Tibial artery (tissue), 4 donors: Measurements from ENCODE around the gene LTBP2.

Source experiments
- DNase-seq, 2 donors: peaks; one replicate each; pipeline ENCODE4 v3.0.0-alpha.2; 2019
- H3K27ac ChIP-seq, 2 donors: fragments of 200-600 bp; sonication (generic) in 1 of 2; 1 replicate in 1 of 2; 2 replicates in 1 of 2; pipeline ENCODE4 v1.5.1; 2018 to 2019; ENCODE audit warnings: mild to moderate bottlenecking in 1 of 2
- H3K27me3 ChIP-seq, 2 donors: fragments of 200-600 bp; sonication (generic) in 1 of 2; one replicate each; pipeline versions ENCODE4 v1.5.1 to v1.6.0; 2016 to 2019
- H3K36me3 ChIP-seq, 3 donors: fragments of 200-600 bp; sonication (generic) in 2 of 3; one replicate each; pipeline ENCODE4 v1.5.1; 2016 to 2019; ENCODE audit warnings: mild to moderate bottlenecking in 2 of 3
- H3K4me1 ChIP-seq, 4 donors: fragments of 200-600 bp; sonication (generic) in 2 of 4; 1 replicate in 3 of 4; 2 replicates in 1 of 4; pipeline ENCODE4 v1.5.1; 2016 to 2019
- H3K4me3 ChIP-seq, 2 donors: fragments of 200-600 bp; sonication (generic) in 1 of 2; 1 replicate in 1 of 2; 2 replicates in 1 of 2; pipeline ENCODE4 v1.5.1; 2018 to 2019; ENCODE audit warnings: mild to moderate bottlenecking in 2 of 2
- H3K9me3 ChIP-seq, 3 donors: fragments of 200-600 bp; sonication (generic) in 1 of 3; one replicate each; pipeline ENCODE4 v1.5.1; 2016 to 2019
- intact Hi-C: fragments of 100-400 bp; cut with DNase I; formaldehyde crosslinking; loops from one replicate; pipeline ENCODE4 v1.15.0; 2023; ENCODE audit warnings: low total_unique reads
- TF ChIP-seq, protein P1 (sequence below), 2 experiments: fragments of 200-600 bp in 1 of 2; fragments of 450-650 bp in 1 of 2; IDR thresholded peaks; one replicate each; pipeline ENCODE4 v1.5.1; 2017 to 2019; ENCODE audit warnings: antibody characterized with exemption in 2 of 2, mild to moderate bottlenecking in 1 of 2, moderate library complexity in 1 of 2

LTBP2 gene

DNA sequence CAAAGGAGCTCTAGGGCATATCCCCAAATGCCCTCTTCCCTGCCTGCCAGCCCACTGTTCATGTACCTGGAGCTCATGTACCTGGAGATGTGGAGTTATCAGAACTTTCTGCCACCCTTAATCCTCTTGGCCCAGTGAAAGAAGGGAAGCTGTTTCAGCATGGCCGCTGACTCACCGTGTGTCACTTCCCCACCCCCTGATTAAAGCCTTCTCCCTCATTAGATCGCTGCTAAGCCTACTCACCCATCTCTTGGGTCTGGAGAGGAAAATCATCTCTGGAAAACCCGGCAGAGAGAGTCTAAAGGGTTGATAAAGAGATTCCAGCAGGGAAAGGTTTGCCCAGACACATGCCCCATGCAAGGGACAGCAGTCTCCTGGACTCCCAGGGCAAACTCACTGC, 4.5 kb upstream of the LTBP2 start:
- DNase-seq = peak in 1 of 2 donors; percentile 70
- peak overlapping the region; percentile 67 to 72 for H3K27ac ChIP-seq

DNA sequence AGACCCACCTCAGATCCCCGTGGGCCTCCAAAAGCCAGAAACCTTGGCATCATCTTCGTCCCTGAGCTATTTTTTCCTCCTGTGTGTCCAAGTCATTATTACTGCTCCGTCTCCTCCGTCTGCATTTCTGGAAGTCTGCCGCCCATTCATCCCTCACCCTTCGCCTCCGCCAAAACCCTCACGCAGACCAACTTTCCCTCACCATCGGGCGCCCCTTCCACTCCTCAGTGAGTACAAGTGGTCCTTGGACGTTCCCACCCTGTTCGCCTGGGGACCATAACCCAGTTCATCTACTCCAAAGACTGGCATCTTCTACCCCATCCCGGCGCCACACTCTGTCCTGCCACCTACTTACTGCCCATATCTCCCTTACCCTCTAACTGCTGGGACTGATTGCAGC, 3.7 kb upstream of the LTBP2 start:
- Histone ChIP-seq H3K27ac (peak overlapping the region; percentile 67 to 72), H3K9me3 (no peaks in the 10 kb centered on the region), H3K27me3 (no peaks in the 10 kb centered on the region), H3K36me3 (no peaks in the 10 kb centered on the region), H3K4me1 (peaks cover 5 to 82% (median 60%) of the 10 kb centered on the region in 4 donors), H3K4me3 (peak overlapping the region in 1 of 2 donors; percentile 14)
- intact Hi-C loops = no loop called here
- TF ChIP-seq, protein P1, sequence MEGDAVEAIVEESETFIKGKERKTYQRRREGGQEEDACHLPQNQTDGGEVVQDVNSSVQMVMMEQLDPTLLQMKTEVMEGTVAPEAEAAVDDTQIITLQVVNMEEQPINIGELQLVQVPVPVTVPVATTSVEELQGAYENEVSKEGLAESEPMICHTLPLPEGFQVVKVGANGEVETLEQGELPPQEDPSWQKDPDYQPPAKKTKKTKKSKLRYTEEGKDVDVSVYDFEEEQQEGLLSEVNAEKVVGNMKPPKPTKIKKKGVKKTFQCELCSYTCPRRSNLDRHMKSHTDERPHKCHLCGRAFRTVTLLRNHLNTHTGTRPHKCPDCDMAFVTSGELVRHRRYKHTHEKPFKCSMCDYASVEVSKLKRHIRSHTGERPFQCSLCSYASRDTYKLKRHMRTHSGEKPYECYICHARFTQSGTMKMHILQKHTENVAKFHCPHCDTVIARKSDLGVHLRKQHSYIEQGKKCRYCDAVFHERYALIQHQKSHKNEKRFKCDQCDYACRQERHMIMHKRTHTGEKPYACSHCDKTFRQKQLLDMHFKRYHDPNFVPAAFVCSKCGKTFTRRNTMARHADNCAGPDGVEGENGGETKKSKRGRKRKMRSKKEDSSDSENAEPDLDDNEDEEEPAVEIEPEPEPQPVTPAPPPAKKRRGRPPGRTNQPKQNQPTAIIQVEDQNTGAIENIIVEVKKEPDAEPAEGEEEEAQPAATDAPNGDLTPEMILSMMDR (IDR thresholded peaks at IDR 0.05) = no peak
- DNase-seq = peak in 1 of 2 donors; percentile 74

More for the DNA sequence above, 4.5 kb upstream of the LTBP2 start:
- Histone ChIP-seq H3K27me3 (no peaks in the 10 kb centered on the region), H3K4me3 (no peak overlapping the region), H3K4me1 (peaks cover 5 to 84% (median 62%) of the 10 kb centered on the region in 4 donors), H3K36me3 (no peaks in the 10 kb centered on the region), H3K9me3 (no peaks in the 10 kb centered on the region)
- TF ChIP-seq, protein P1 (IDR thresholded peaks at IDR 0.05) = no peak
- intact Hi-C loops = no loop called here

DNA sequence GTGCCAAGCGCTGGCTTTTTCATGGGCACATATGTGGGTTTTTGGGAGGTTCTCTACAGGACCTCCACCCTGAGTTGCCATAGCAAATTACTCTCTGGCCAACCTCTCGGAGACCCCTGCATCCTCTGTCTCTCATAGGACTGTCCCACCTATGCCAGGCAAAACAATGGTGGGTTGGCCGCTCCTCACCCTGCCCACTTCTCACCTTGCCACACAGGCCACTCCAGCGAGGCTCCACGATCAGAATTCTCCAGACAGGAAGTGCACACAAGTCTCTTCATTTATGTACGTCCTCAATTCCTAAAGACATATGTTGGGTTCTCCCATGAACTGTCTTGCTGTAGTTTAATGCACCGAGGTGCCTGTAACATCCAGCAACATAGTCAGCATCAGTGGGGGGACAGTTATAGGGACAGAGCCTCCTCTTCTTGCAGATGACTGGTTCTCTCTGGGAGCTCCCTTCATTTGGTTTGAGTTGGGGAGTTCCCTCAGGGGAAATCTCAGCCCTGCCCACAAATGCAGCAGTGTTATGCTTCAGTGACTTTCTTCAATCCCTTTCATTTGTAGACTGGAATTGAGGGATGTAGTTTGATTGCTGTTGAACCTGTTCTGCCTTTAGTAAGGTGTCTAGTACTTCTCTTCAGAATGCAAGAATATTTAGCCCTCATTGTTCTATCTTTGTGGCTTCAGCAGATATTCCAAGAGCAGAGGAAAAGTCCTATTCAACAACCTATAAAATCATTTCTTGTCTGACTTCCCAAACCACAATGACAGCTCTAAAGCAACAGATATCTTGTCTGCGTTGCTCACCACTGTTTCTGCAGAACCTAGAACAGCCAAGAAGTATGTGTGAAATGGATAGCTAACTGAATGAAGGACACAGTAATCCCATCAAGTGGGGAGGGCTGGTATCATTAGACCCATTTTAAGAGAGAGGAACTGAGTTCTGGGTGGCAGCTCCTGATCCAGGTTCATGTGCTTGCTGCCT, 2.8 kb upstream of the LTBP2 start:
- no peaks in the 10 kb centered on the region for H3K27me3 ChIP-seq
- no peak for DNase-seq
- H3K9me3 ChIP-seq = no peaks in the 10 kb centered on the region
- H3K27ac ChIP-seq = peak overlapping the region; percentile 67 to 72
- intact Hi-C loops = loop anchor here (5.0 kb wide), 3 partner anchors 113 to 253 kb away; no protein-coding TSS in a partner anchor
- TF ChIP-seq, protein P1 (IDR thresholded peaks at IDR 0.05) = no peak
- H3K36me3 ChIP-seq = no peaks in the 10 kb centered on the region
- peaks cover 5 to 82% (median 55%) of the 10 kb centered on the region in 4 donors for H3K4me1 ChIP-seq
- no peak overlapping the region for H3K4me3 ChIP-seq

DNA sequence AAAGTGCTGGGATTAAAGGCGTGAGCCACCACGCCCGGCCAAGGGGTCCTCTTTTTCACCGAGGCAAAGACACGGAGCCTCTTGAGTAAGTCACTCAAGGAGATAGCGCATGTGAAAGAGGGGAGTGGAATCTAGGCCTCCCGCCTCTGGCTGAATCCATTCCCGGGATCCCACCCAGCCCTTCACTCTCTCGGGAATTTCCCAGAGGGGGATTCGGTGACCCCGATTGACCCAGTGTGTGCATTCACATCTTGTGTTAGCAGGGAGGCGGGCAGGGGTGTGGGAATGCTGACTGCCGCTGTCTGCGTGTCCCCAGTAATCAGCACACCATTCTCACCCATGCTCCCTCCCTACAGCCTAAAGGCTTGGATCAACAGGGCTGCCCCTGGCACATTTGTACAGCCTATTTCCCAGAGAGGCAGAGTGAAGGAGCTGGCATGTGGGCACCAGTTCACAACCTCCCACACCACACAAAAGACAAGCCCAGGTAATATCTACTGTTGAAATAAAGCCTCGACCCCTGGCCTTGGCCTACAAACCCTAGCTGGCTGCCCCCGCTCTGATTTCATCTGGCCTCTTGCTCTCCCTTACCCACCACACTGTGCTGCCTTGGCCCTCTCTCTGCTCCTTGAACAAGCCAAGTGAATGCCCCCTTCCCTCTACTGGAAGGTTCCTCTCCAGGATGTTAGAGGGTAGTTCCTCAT, 1.3 kb upstream of the LTBP2 start:
- Histone ChIP-seq H3K27ac (peak overlapping the region; percentile 67 to 72), H3K4me1 (peaks cover 0 to 76% (median 51%) of the 10 kb centered on the region in 4 donors), H3K4me3 (peak overlapping the region; percentile 60 to 77), H3K27me3 (no peaks in the 10 kb centered on the region), H3K36me3 (no peaks in the 10 kb centered on the region), H3K9me3 (no peaks in the 10 kb centered on the region)
- TF ChIP-seq, protein P1 (IDR thresholded peaks at IDR 0.05) = no peak
- intact Hi-C loops = loop anchor here (5.0 kb wide), 3 partner anchors 111 to 251 kb away; no protein-coding TSS in a partner anchor
- peak in 1 of 2 donors; percentile 59 for DNase-seq

DNA sequence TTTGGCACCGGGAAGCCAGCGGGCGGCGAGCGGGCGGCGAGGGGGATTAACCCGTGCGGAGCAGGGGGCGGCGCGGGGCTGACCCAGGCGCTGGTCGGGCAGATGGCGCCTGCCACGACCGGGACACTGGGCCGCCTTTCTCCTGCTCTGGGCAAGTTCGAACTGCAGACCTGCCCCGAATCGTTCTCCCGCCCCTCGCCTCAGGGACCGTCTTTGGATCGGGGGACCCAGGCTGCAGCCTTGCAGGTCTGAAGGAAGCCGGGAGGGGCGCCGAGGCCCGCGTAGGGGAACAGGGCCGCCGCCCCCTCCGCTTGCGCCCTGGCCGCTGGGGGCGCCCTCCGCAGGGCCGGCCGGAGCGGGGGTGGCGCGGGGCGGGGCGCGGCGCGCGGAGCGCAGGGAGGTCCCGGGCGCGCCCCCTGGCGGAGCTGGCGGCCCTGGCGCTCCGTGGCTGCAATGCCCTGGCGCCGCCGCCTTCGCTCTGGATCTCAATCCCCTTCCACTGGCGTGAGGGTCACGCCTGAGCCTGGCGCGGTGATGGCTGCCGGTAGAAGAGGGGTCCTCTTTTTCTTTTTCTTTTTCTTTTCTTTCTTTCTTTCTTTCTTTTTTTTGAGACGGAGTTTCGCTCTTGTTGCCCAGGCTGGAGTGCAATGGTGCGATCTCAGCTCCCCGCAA, 449 bp upstream of the LTBP2 start:
- peak overlapping the region; percentile 60 to 77 for H3K4me3 ChIP-seq
- peak; percentile 80 to 89 for DNase-seq
- peak overlapping the region; percentile 67 to 73 for H3K27ac ChIP-seq
- no peaks in the 10 kb centered on the region for H3K27me3 ChIP-seq
- intact Hi-C loops = loop anchor here (5.0 kb wide), 3 partner anchors 110 to 250 kb away; no protein-coding TSS in a partner anchor
- peaks cover 0 to 67% (median 44%) of the 10 kb centered on the region in 4 donors for H3K4me1 ChIP-seq
- no peaks in the 10 kb centered on the region for H3K36me3 ChIP-seq
- no peaks in the 10 kb centered on the region for H3K9me3 ChIP-seq
- TF ChIP-seq, protein P1 (IDR thresholded peaks at IDR 0.05) = peak; percentile 60 to 99
